CD14-positive monocyte (primary cell): ENCODE results near the gene FLOT2. TPM values are rescaled to one million over a fixed set of nuclear protein-coding genes. Genes with fewer than 3 reads are reported as not detected.
A peak's percentile ranks its signal among the peaks of the same experiment; 100 is the strongest.

Source experiments
- DNase-seq, 3 donors: peaks; one replicate each; pipeline ENCODE4 v3.0.0-alpha.2; 2011 to 2022
- H2AFZ ChIP-seq: 2 replicates; pipeline ENCODE4 v1.6.0; 2012; ENCODE audit warnings: mild to moderate bottlenecking, low read depth, low read length, inconsistent platforms; ENCODE audit not compliant: insufficient read depth, poor library complexity, severe bottlenecking
- H3K27ac ChIP-seq, 2 donors: 1 replicate in 1 of 2; 2 replicates in 1 of 2; pipeline ENCODE4 v1.5.1; 2012 to 2013; ENCODE audit warnings: low read length in 2 of 2, control low read depth in 1 of 2, inconsistent platforms in 1 of 2, low read depth in 1 of 2, mild to moderate bottlenecking in 1 of 2
- H3K27me3 ChIP-seq, 2 donors: one replicate each; pipeline versions ENCODE4 v1.6.0 to v1.6.1; 2011 to 2013; ENCODE audit warnings: low read length in 2 of 2; ENCODE audit not compliant: control insufficient read depth in 2 of 2, insufficient read depth in 2 of 2
- H3K36me3 ChIP-seq, 2 donors: replicated peaks in 1 of 2; 1 replicate in 1 of 2; 2 replicates in 1 of 2; pipeline versions ENCODE4 v1.5.1 to v1.6.1; 2012 to 2013; ENCODE audit warnings: low read length in 2 of 2, control low read depth in 1 of 2, inconsistent platforms in 1 of 2, mild to moderate bottlenecking in 1 of 2; ENCODE audit not compliant: insufficient read depth in 2 of 2, control insufficient read depth in 1 of 2
- H3K4me1 ChIP-seq, 2 donors: 1 replicate in 1 of 2; 2 replicates in 1 of 2; pipeline versions ENCODE4 v1.5.1 to v1.6.1; 2012 to 2013; ENCODE audit warnings: low read length in 2 of 2, control low read depth in 1 of 2, inconsistent platforms in 1 of 2, mild to moderate bottlenecking in 1 of 2, moderate library complexity in 1 of 2; ENCODE audit not compliant: insufficient read depth in 2 of 2, control insufficient read depth in 1 of 2
- H3K4me2 ChIP-seq: replicated peaks from 2 replicates; pipeline ENCODE3; 2012; ENCODE audit warnings: low read length, moderate library complexity, mild to moderate bottlenecking; ENCODE audit not compliant: poor library complexity, severe bottlenecking; ENCODE audit errors: extremely low read depth
- H3K4me3 ChIP-seq, 3 experiments: fragments of 200-600 bp in 1 of 3; sonication (generic) in 1 of 3; replicated peaks in 1 of 3; 1 replicate in 2 of 3; 2 replicates in 1 of 3; pipeline ENCODE4 v1.5.1; 2011 to 2013; ENCODE audit warnings: low read length in 3 of 3, mild to moderate bottlenecking in 3 of 3, control low read depth in 2 of 3, low read depth in 2 of 3, inconsistent platforms in 1 of 3, moderate library complexity in 1 of 3
- H3K79me2 ChIP-seq: 2 replicates; pipeline ENCODE4 v1.6.0; 2012; ENCODE audit warnings: mild to moderate bottlenecking, control low read depth, inconsistent platforms, low read length, moderate library complexity; ENCODE audit not compliant: insufficient read depth
- H3K9ac ChIP-seq: 2 replicates; pipeline ENCODE4 v1.6.0; 2017; ENCODE audit warnings: low read length, mild to moderate bottlenecking; ENCODE audit not compliant: insufficient read depth, poor library complexity, severe bottlenecking
- H3K9me3 ChIP-seq, 2 donors: replicated peaks in 1 of 2; 1 replicate in 1 of 2; 2 replicates in 1 of 2; pipeline versions ENCODE4 v1.5.1 to v1.6.1; 2012 to 2013; ENCODE audit warnings: low read length in 2 of 2, control low read depth in 1 of 2; ENCODE audit not compliant: control insufficient read depth in 1 of 2, insufficient read depth in 1 of 2
- H4K20me1 ChIP-seq: 2 replicates; pipeline ENCODE4 v1.6.0; 2012; ENCODE audit warnings: mild to moderate bottlenecking, low read length, control low read depth, moderate library complexity; ENCODE audit not compliant: insufficient read depth
- H3K27ac Mint-ChIP-seq, 7 donors: one replicate each; pipeline ENCODE4 v1.8.0; 2020; ENCODE audit warnings: mild to moderate bottlenecking in 7 of 7, mixed read lengths in 7 of 7, moderate library complexity in 6 of 7, inconsistent platforms in 2 of 7
- H3K27me3 Mint-ChIP-seq, 3 donors: one replicate each; pipeline ENCODE4 v1.8.0; 2021 to 2022; ENCODE audit warnings: low read depth in 3 of 3, mild to moderate bottlenecking in 3 of 3, mixed read lengths in 3 of 3, moderate library complexity in 3 of 3, inconsistent platforms in 1 of 3
- H3K36me3 Mint-ChIP-seq, 2 donors: one replicate each; pipeline ENCODE4 v1.8.0; 2020; ENCODE audit warnings: mixed read lengths in 2 of 2, inconsistent platforms in 1 of 2, mild to moderate bottlenecking in 1 of 2
- H3K4me1 Mint-ChIP-seq: one replicate; pipeline ENCODE4 v1.8.0; 2020; ENCODE audit warnings: mild to moderate bottlenecking, mixed read lengths
- H3K4me3 Mint-ChIP-seq, 2 donors: one replicate each; pipeline ENCODE4 v1.8.0; 2020; ENCODE audit warnings: mild to moderate bottlenecking in 2 of 2, mixed read lengths in 2 of 2, moderate library complexity in 1 of 2
- H3K9me3 Mint-ChIP-seq, 7 donors: one replicate each; pipeline ENCODE4 v1.8.0; 2020 to 2022; ENCODE audit warnings: mixed read lengths in 7 of 7, mild to moderate bottlenecking in 6 of 7, moderate library complexity in 6 of 7, inconsistent platforms in 2 of 7
- CTCF ChIP-seq: fragments of 200-600 bp; IDR thresholded peaks from one replicate; pipeline ENCODE4 v1.8.0; 2022; ENCODE audit warnings: antibody characterized with exemption, mild to moderate bottlenecking
- WGBS: methylation state at CpG from one replicate; pipeline ENCODE4 v1.1.5; 2013; ENCODE audit warnings: missing lambda C conversion rate; ENCODE audit not compliant: insufficient coverage; 5-methylcytosine and 5-hydroxymethylcytosine counted together
- intact Hi-C, 2 donors: fragments of 100-400 bp; cut with micrococcal nuclease; formaldehyde crosslinking; loops; one replicate each; pipeline versions ENCODE4 v1.15.0 to v1.15.1; 2023
- polyA plus RNA-seq, 3 donors: library from polyadenylated mRNA; depleted of rRNA in 1 of 3; unstranded in 2 of 3; stranded (reverse) in 1 of 3; fragments of 300-500 nt in 2 of 3; fragments of >200 nt in 1 of 3; fragmentation: Illumina TruSeq in 2 of 3; gene quantifications; 1 replicate in 2 of 3; 2 replicates in 1 of 3; pipeline ENCODE4 v1.2.3, GENCODE V29; 2012 to 2021

The FLOT2 gene
- polyA plus RNA-seq, 3 donors = 138 to 271 (median 244) TPM

GRCh38 chr17:28911411-28912045, 14.0 kb upstream of the FLOT2 start:
- Histone ChIP-seq H3K9me3 (no peaks in the 10 kb centered on the region), H3K36me3 (peaks cover 98 to 100% of the 10 kb centered on the region in 2 donors), H3K27ac (peak overlapping the region in 1 of 2 donors; percentile 43), H3K27me3 (no peaks in the 10 kb centered on the region), H3K4me3 (no peak overlapping the region), H3K4me1 (no peaks in the 10 kb centered on the region), H2AFZ (no peak overlapping the region), H3K4me2 (no peak overlapping the region), H3K79me2 (peaks cover 10% of the 10 kb centered on the region), H3K9ac (no peak overlapping the region), H4K20me1 (peaks cover 79% of the 10 kb centered on the region)
- H3K27ac Mint-ChIP-seq = peak overlapping the region in 1 of 7 donors; percentile 26
- no peak for TF ChIP-seq CTCF
- no peaks in the 10 kb centered on the region for H3K9me3 Mint-ChIP-seq
- intact Hi-C loops = no loop called here
- DNase-seq = no peak
- no peaks in the 10 kb centered on the region for H3K4me1 Mint-ChIP-seq
- H3K4me3 Mint-ChIP-seq = no peak overlapping the region
- peaks cover 0 to 1% (median 0%) of the 10 kb centered on the region in 3 donors for H3K27me3 Mint-ChIP-seq
- WGBS = 97% methylated on average over 12 of the region's 13 CpGs
- H3K36me3 Mint-ChIP-seq = peaks cover 93 to 95% of the 10 kb centered on the region in 2 donors

GRCh38 chr17:28910534-28910933, 13.0 kb upstream of the FLOT2 start:
- intact Hi-C loops = no loop called here
- Histone ChIP-seq H3K4me3 (no peak overlapping the region), H3K27ac (no peak overlapping the region), H3K36me3 (peaks cover 97 to 100% of the 10 kb centered on the region in 2 donors), H3K4me2 (no peak overlapping the region), H4K20me1 (peaks cover 79% of the 10 kb centered on the region), H2AFZ (no peak overlapping the region), H3K27me3 (no peaks in the 10 kb centered on the region), H3K79me2 (peaks cover 10% of the 10 kb centered on the region), H3K9ac (no peak overlapping the region), H3K4me1 (no peaks in the 10 kb centered on the region), H3K9me3 (no peaks in the 10 kb centered on the region)
- no CpG with 5 or more reads among the region's 1 CpG for WGBS
- Mint-ChIP-seq H3K36me3 (peaks cover 90 to 94% of the 10 kb centered on the region in 2 donors), H3K4me1 (no peaks in the 10 kb centered on the region), H3K27ac (peak overlapping the region in 1 of 7 donors; percentile 40), H3K9me3 (no peaks in the 10 kb centered on the region), H3K4me3 (no peak overlapping the region), H3K27me3 (peaks cover 0 to 1% (median 0%) of the 10 kb centered on the region in 3 donors)
- no peak for DNase-seq
- no peak for TF ChIP-seq CTCF
